LNCAP (cell line): ENCODE measurements around the gene XAGE2.

Source experiments
- TF ChIP-seq, protein P1 (sequence below): fragments of 450-650 bp; IDR thresholded peaks from 2 replicates; pipeline ENCODE4 v1.5.1; 2017; ENCODE audit warnings: mild to moderate bottlenecking

XAGE2 gene

DNA sequence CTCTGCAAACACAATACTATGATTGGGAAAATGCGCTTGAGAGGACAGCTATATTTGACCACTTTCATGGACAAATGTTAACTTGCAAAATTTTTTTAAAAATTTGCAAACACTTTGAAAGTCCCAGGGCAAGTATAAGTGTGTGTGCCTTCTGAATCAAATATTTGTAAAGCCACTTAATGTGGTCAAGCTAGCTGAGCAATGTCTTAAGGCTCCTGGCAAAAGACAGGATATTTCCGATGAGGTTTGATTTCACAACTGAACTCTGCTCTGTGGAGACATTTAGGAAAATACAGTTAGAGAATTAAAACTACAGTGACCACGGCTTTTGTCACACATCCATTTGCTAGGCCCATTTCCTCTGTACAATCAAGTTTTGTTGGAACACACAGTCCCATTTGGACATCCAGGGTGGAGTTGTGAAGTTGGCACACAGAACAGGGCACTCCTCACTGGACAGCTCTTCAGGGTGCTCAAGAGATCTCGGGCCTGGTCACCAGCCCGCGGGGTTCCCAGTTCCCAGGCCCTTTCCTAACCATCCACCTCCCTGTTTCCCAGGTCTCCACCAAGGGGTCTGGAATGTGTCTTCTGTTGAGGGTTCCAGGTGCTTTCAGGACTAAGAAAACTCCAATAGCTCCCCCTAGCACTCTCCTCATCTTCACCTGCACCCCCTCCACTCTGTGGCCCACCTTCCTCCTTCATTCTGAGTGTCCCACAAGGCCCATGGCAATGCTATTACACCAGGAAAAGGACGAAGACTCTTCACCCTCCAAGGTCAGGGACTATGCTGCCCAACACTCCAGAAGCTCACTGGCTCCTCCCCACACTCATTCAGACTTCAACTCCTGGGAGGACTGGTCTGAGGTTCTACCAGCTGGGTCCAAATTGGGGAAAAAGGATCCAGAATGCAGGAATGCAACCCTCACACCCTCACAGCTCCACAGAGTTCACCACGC is 41.9 kb downstream of the XAGE2 start:
- TF ChIP-seq, protein P1, sequence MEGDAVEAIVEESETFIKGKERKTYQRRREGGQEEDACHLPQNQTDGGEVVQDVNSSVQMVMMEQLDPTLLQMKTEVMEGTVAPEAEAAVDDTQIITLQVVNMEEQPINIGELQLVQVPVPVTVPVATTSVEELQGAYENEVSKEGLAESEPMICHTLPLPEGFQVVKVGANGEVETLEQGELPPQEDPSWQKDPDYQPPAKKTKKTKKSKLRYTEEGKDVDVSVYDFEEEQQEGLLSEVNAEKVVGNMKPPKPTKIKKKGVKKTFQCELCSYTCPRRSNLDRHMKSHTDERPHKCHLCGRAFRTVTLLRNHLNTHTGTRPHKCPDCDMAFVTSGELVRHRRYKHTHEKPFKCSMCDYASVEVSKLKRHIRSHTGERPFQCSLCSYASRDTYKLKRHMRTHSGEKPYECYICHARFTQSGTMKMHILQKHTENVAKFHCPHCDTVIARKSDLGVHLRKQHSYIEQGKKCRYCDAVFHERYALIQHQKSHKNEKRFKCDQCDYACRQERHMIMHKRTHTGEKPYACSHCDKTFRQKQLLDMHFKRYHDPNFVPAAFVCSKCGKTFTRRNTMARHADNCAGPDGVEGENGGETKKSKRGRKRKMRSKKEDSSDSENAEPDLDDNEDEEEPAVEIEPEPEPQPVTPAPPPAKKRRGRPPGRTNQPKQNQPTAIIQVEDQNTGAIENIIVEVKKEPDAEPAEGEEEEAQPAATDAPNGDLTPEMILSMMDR = no peak

DNA sequence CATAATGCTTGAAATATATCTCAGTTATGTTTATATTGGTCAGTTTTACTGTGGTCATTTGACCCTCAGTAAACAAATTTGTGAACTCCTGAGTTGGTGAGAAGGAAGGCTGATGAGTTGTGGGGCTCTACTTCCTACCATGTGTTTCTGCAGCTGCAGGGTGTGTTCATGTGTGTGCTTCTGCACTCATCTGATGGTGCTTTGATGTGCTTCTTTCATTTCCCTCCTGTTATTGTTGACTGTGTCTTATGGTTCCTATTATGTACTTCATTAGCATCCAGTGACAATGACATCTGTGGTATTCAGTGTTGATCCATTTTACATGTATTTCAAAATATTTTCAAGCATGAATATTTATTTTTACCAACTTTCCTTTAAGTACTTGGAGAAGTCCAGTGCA is 46.5 kb downstream of the XAGE2 start:
- TF ChIP-seq, protein P1 = no peak

DNA sequence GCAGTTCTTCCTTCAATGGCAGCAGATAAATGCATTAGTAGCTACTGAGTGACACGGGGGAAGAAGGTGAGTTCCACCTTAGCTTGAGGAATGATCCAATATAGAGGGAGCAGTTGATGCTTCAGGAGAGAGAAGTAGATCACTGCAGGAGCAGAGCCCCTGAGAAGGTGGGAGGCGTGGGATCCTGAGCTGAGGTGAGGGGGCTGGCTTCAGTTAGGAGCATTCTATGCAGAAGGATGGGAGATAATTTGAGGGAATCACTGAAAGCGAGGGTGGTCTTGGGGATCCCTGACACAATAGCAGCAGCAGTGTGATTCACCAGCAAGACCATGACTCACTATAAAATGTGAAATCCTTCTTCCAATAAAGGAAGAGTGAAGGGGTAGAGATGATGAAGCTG is 48.0 kb downstream of the XAGE2 start:
- TF ChIP-seq, protein P1 = no peak

DNA sequence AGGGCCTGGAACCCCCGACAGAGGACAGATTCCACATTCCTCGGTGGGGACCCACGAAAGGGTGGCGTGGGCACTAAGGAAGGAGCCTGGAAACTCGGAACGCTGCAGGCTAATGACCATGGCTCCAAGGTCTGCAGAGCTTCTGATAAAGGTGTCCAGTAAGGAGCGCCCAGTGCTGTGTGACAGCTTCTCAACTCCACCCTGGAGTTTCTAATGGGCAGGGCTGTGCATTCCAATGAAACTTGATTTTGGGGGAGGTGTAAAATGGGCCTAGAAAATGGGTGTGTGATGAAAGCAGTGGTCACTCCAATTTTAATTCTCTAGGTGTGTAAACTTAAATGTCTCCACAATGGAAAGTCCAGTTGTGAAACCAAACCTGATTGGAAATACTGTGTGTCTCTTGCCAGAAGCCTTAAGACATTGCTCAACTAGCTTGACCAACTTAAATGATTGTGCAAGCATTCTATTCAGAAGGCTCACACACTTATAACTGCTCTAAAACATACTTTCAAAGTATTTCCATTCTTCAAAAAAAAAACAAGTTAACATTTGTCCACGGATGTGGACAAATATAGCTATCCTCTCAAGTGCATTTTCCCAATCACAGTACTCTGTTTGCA is 52.1 kb downstream of the XAGE2 start:
- TF ChIP-seq, protein P1 = no peak

DNA sequence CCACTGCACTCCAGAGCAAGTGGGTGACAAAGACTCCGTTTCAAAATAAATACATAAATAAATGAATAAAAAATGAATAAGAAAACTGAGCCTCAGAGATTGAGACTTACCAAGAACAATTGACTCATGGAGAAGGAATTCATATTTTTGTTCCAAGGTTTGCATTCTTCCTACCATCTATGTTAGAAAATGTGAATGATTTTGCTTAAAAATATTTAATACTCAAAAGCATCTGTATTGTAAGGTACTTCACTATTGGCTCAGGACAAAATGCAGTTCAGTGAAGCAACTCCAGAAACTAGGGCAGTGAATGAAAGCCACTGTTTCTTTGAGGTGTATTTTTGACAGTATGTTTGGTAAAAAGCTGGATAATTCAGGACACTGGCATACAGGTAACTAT is 54.1 kb downstream of the XAGE2 start:
- TF ChIP-seq, protein P1 = no peak

DNA sequence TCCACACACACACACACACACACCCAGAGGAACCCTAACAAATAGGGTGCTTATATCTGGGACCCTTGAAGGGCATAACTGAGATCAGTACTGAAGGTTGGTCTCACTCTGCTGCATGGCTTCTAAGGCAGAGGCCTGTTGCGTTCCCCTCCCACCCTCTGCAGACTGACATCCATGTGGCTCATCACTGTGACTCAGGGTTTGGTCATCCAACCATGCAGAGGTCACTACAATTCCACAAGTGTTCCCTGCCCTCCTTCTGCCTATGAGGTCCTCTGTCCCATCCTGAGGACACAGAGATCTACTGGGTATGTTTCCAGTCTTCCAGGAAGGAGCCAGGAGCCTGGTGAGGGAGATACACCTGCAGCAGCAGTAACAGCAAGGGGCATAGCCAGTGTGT is 55.8 kb downstream of the XAGE2 start:
- TF ChIP-seq, protein P1 = no peak
